Activated naive CD8-positive, alpha-beta T cell (primary cell): ENCODE measurements around the gene ASB10.

Experiments
- H3K27ac Mint-ChIP-seq: one replicate; pipeline ENCODE4 v1.8.0; 2021; ENCODE audit warnings: mixed read lengths
- H3K27me3 Mint-ChIP-seq: one replicate; pipeline ENCODE4 v1.8.0; 2021; ENCODE audit warnings: mixed read lengths
- H3K36me3 Mint-ChIP-seq: one replicate; pipeline ENCODE4 v1.8.0; 2021; ENCODE audit warnings: mixed read lengths
- H3K4me1 Mint-ChIP-seq: one replicate; pipeline ENCODE4 v1.8.0; 2021; ENCODE audit warnings: low read depth, mixed read lengths
- H3K4me3 Mint-ChIP-seq: one replicate; pipeline ENCODE4 v1.8.0; 2021; ENCODE audit warnings: mild to moderate bottlenecking, mixed read lengths
- H3K9me3 Mint-ChIP-seq: one replicate; pipeline ENCODE4 v1.8.0; 2021; ENCODE audit warnings: low read depth, mixed read lengths

Gene ASB10

DNA sequence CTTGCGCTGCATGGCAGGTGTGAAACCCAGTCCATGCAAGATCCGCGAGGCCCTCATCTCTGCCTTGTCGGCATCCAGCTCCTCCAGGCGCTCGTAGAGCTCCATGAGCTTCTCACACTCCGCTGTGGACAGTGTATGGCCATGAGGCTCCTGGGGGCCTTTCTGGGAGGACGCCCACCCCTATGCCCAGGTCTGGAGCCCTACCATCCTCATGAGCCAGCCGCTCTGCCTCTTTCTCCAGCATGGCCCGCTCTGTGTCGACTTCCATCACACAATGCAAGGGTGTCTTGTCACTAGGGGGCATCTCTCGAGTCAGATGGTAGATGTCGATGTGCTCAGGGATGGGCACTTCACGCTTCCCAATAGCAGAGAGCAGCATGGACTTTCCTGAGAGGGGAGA is 36.7 kb upstream of the ASB10 start:
- Mint-ChIP-seq H3K27ac (no peak overlapping the region), H3K9me3 (no peaks in the 10 kb centered on the region), H3K4me1 (peaks cover 40% of the 10 kb centered on the region), H3K4me3 (no peak overlapping the region), H3K27me3 (no peaks in the 10 kb centered on the region), H3K36me3 (peaks cover 27% of the 10 kb centered on the region)

DNA sequence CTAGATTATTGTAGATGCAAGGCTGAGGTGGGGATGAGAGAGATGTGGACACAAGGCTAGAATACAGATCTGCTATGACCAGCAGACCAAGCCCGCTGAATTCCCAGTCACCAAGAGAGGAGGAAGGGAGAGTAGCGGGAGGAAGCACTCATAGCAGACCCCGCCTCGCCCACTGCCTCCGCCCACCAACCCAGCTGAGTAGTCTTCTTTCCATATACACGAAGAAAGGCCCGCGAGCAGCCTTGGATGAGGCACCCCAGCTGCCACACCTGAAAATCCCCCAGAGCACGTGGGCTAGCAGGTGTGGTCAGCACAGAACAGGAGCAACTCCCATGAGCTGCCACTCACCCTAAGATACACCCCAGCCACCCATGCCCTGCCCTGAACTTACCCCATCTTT is 31.1 kb upstream of the ASB10 start:
- no peaks in the 10 kb centered on the region for H3K9me3 Mint-ChIP-seq
- peaks cover 2% of the 10 kb centered on the region for H3K4me1 Mint-ChIP-seq
- H3K4me3 Mint-ChIP-seq = no peak overlapping the region
- peaks cover 11% of the 10 kb centered on the region for H3K36me3 Mint-ChIP-seq
- H3K27me3 Mint-ChIP-seq = no peaks in the 10 kb centered on the region
- H3K27ac Mint-ChIP-seq = no peak overlapping the region

DNA sequence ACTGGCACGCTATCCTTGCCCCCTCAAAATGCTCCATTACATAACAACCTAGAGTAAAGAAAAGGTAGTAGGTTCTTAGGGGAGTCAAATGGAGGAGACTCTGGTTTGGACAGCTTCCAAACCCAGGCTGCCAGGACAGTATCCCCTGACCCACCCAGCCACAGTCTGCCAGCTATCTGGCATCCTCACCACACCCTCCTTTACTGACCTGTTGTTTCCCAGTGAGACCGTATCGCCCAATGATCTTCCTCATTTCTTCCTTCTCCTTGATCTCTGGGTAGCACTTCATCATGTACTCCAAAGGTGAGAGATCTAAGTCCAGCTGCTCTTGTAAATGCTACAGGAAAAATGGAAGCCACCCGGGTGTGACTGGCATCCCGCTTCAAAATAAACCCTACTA is 28.3 kb upstream of the ASB10 start:
- no peak overlapping the region for H3K27ac Mint-ChIP-seq
- H3K4me1 Mint-ChIP-seq = no peaks in the 10 kb centered on the region
- no peak overlapping the region for H3K4me3 Mint-ChIP-seq
- H3K9me3 Mint-ChIP-seq = no peaks in the 10 kb centered on the region
- H3K27me3 Mint-ChIP-seq = no peaks in the 10 kb centered on the region
- H3K36me3 Mint-ChIP-seq = peaks cover 6% of the 10 kb centered on the region

DNA sequence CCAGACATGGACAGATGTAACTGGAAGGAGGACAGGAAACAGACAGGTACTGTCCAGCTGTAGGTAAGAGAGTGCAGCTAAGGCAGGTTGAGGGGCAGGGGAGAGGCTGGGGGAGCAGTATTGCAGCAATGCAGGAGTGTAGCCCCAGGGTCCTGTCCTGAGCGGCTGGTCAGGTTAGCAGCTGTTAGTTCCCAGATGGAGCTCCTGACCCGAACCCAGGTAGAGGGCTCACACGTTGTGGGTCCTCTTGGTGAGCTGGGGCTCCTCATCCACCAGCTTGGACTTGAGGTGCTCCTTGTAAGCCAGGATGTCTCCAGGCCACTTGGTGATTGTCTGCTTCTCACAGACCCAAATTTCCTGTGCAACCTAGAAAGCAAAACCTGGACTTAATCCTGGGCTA is 26.8 kb upstream of the ASB10 start:
- Mint-ChIP-seq H3K9me3 (no peaks in the 10 kb centered on the region), H3K27me3 (no peaks in the 10 kb centered on the region), H3K27ac (no peak overlapping the region), H3K4me3 (no peak overlapping the region), H3K4me1 (no peaks in the 10 kb centered on the region), H3K36me3 (peaks cover 1% of the 10 kb centered on the region)

DNA sequence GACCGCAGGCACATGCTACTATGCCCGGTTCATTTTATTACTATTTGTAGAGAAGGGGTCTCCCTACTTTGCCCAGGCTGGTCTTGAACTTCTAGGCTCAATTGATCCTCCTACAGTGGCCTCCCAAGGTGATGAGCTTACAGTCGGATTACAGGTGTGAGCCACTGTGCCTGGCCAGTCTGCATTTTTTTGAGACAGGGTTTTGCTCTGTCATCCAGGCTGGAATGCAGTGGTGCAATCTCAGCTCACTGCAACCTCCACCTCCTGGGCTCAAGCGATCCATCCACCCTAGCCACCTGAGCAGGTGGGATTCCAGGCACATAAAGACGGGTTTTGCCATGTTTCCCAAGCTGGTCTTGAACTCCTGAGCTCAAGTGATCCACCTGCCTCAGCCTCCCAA is 25.6 kb upstream of the ASB10 start:
- Mint-ChIP-seq H3K27ac (no peak overlapping the region), H3K4me3 (no peak overlapping the region), H3K36me3 (no peaks in the 10 kb centered on the region), H3K9me3 (no peaks in the 10 kb centered on the region), H3K4me1 (peaks cover 8% of the 10 kb centered on the region), H3K27me3 (no peaks in the 10 kb centered on the region)

DNA sequence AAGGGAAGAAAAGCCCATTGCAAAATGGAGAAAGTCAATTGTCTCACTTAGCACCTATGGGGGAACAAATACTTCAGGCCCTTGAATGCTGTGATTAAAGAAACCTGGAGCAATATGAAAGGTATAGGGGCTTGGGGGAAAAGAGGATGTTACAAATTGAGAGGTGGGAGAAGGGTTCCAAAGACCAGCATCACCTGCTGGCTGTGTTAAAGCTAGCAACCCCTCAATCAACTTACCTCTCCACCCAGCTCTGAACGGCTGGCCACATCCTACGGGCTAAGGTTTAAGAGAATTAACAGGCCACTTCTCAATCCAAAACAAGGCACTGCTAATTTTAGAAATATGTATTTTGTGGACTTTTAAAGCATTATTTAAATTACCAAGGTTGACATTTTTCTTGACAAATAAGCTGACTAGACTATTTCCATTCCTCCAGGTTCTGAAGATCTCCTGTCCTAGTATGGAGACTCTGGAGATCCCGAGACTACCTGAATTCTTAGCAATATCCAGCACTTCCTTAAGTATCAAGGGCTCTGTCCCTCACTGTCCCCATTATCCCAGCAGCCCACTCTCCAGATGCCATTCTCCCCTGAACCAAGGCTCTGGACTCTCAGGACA is 24.2 kb upstream of the ASB10 start:
- no peaks in the 10 kb centered on the region for H3K27me3 Mint-ChIP-seq
- no peaks in the 10 kb centered on the region for H3K36me3 Mint-ChIP-seq
- H3K4me3 Mint-ChIP-seq = no peak overlapping the region

DNA sequence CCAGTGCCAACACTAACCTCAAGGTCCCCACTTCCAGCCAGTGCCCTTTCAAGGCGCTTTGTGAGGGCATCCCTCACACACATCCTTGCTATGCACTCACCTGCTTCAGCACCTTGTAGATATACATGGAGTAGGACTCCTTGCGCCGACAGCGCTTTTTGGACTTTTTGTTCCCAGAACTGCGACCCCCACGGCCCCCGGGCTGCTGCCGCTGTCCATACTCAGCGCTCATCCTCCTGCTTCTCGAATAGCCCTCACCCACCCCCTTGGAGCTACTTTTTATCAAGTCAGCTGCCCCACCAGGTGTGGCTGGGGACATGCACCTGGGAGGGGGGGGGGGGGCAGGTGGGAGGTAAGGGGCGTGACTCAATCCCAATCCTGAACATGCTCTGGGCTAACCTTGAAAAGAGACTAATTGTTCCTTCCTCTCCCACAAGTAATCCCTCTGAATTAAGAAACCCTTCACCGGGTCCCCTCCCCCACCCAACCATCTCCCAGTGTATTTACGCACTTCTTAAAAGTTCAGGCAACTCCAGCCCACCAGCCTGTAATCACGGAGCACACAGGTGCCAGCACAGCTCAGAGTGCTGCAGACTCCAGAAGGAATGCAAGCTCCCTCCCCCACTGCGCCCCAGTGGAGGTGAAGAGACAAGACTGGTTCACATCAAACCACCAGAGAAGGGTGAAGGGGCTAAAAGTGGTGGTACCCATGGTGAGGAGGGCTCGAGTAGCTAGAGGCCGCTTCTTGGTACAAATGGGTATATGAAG is 23.2 kb upstream of the ASB10 start, which contains the start of gene H2BK1:
H2BK1 (minus strand) TSS at position 402 of the 768 bp plus-strand sequence; CDS start at position 232, 170 bp downstream.
- Mint-ChIP-seq H3K36me3 (no peaks in the 10 kb centered on the region), H3K27ac (no peak within 1 kb of the TSS), H3K27me3 (no peaks in the 10 kb centered on the region), H3K4me1 (peaks cover 24% of the 10 kb centered on the region), H3K9me3 (no peaks in the 10 kb centered on the region), H3K4me3 (no peak within 1 kb of the TSS)

More for the DNA sequence above, 24.2 kb upstream of the ASB10 start:
- no peak overlapping the region for H3K27ac Mint-ChIP-seq
- H3K4me1 Mint-ChIP-seq = peaks cover 20% of the 10 kb centered on the region
- no peaks in the 10 kb centered on the region for H3K9me3 Mint-ChIP-seq

DNA sequence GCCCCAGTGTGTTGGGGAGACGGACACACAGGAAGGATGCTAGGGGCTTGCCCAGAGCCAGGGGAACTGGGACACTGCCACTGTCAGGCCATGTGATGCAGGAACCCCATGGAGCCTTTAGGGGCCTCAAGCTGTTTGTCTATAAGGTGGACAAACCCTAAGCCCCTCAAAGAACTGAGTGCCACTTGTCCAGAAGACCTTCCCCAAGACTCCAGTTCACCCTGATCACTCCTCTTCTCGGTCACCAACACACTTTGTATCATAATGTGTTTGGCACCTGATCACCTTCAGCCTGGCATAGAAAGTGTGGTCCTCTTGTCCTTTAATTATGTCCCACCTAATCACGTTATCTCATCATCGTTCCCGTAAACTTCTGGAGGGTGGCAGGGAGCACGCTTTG is 22.5 kb upstream of the ASB10 start:
- no peaks in the 10 kb centered on the region for H3K9me3 Mint-ChIP-seq
- peaks cover 24% of the 10 kb centered on the region for H3K4me1 Mint-ChIP-seq
- no peak overlapping the region for H3K4me3 Mint-ChIP-seq
- H3K27me3 Mint-ChIP-seq = no peaks in the 10 kb centered on the region
- H3K27ac Mint-ChIP-seq = no peak overlapping the region
- H3K36me3 Mint-ChIP-seq = no peaks in the 10 kb centered on the region

DNA sequence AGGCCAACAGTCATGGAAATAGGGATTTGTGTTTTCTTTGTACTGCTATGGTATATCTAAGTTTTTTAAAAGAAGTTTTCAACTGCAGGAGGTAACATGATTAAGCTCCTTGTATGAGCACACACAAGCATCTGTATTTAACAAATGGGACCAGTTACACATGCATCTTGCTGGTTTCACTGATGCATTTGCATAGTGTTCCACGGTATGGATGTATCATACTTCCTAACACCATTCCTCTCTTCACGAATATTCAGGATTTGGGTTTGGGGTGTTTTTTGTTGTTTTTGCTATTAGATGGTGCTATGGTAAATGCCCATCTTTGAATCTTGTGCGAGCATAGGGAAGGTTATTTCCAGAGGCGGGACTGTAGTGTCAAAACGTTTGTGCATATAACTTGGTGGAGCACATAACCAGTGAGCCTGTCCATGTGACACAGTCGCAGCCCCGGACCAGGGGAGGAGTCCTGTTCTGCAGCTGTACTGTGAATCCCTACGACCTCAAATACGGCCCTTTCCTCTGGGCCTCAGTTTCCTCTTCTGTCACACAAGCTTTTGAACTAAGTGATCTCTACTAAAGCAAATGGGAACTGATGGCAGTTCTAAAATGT is 21.3 kb upstream of the ASB10 start:
- Mint-ChIP-seq H3K36me3 (no peaks in the 10 kb centered on the region), H3K27me3 (no peaks in the 10 kb centered on the region), H3K27ac (no peak overlapping the region), H3K4me3 (no peak overlapping the region), H3K9me3 (no peaks in the 10 kb centered on the region), H3K4me1 (peaks cover 24% of the 10 kb centered on the region)

DNA sequence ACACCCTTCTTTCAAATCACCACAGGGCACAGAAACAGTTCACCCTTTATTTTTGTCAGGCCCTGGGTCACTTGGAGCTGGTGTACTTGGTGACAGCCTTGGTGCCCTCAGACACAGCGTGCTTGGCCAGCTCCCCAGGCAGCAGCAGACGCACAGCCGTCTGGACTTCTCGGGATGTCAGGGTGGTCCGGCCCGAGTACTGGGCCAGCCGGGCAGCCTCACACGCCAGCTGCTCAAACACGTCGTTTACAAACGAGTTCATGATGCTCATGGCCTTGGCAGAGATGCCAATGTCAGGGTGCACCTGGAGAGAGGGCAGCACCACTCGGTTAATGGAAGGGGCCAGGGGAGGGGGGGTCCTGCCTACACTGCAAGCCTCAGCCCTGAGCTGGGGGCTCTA is 20.8 kb upstream of the ASB10 start:
- Mint-ChIP-seq H3K36me3 (no peaks in the 10 kb centered on the region), H3K9me3 (no peaks in the 10 kb centered on the region), H3K4me1 (peaks cover 24% of the 10 kb centered on the region), H3K27me3 (no peaks in the 10 kb centered on the region), H3K4me3 (no peak overlapping the region), H3K27ac (no peak overlapping the region)

DNA sequence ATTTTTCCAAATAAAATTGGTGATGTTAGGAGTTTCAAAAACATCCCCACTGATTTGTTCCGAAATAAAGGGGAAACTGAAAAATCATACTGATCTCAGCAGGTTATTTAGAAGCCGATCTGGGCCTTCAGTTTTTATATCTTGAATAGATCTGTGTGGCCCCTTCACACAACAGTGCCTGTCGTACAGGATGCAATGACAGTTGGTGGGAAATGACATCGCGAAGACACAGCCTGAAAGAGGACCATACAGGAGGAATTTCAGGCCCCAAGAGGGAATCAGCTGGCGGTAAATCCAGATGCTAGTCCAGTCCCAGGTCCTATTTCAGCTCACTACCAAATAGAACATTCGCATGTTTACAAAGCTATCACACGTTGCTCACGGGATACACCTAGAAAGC is 20.3 kb upstream of the ASB10 start:
- peaks cover 24% of the 10 kb centered on the region for H3K4me1 Mint-ChIP-seq
- H3K4me3 Mint-ChIP-seq = no peak overlapping the region
- no peak overlapping the region for H3K27ac Mint-ChIP-seq
- no peaks in the 10 kb centered on the region for H3K9me3 Mint-ChIP-seq
- H3K36me3 Mint-ChIP-seq = no peaks in the 10 kb centered on the region
- no peaks in the 10 kb centered on the region for H3K27me3 Mint-ChIP-seq

DNA sequence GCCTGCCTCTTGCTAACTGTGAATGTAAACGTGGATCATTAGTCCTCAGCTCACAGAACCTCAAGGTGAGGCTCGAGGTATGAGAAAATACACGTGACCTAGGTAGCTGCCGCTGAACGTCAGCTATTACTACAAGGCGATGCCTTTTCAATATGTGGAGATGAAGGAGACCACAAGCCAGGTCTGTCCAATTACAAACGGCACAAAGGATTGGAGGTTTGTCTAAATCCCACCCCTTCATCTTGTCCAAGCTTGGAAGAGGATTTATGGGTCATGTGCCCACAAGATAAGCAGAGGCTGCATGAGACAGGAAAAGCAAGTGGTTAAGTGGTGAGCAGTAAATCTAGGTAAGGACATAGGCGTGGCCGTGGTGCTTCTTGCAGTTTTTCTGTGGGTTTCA is 19.9 kb upstream of the ASB10 start:
- Mint-ChIP-seq H3K4me3 (peak overlapping the region; percentile 66), H3K27ac (no peak overlapping the region), H3K9me3 (no peaks in the 10 kb centered on the region), H3K36me3 (no peaks in the 10 kb centered on the region), H3K27me3 (no peaks in the 10 kb centered on the region), H3K4me1 (peaks cover 24% of the 10 kb centered on the region)

DNA sequence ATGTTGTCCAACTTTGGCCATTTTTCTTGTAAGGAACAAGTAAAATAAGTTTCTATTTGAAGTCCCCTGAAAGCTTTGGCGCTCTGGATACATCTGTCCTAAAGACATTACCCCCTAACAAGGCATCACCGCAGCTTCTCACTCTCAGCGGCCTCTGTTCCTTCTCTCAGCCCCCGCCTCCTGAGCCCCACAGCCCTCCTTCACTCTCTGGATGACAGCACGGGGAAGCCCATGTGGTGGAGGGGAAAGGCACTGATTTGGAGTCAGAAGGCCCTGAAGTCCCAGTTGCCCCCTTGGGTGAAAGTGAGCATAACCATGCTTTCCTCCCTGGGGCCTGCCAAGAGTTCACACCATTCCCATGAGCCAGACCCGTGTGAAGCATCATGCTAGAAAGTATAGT is 18.7 kb upstream of the ASB10 start:
- Mint-ChIP-seq H3K27me3 (no peaks in the 10 kb centered on the region), H3K27ac (no peak overlapping the region), H3K36me3 (no peaks in the 10 kb centered on the region), H3K4me3 (no peak overlapping the region), H3K4me1 (peaks cover 24% of the 10 kb centered on the region), H3K9me3 (no peaks in the 10 kb centered on the region)

DNA sequence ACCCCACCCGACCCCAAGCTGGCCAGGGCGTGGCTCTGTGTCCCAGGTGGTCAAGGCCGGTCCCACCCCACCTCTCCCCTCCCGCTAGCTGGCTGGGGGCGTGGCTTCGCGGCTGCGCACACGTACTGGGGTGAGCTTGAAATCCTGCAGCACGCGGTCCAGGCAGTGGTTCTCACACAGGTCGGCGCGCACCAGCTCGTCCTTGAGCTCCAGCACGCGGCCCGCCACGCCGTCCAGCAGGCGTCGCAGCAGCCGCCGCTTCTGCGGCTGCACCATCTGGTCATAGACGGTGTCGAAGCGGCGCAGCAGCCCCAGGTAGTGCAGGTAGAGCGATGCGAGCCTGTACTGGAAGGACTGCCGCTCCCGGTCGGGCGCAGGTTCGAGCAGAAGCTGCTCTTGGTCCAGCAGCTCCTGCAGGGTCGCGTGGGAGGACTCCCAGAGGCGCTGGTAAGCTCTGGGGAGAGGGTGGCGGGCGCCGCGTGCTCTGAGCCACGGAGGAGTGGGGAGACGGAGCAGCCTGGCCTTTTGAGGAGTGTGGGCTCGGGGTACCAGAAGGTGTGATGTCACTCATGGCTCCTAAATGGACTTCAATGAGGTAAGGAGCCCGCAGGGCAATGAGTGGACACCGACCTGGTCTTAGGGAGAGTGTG is 17.5 kb upstream of the ASB10 start:
- no peaks in the 10 kb centered on the region for H3K36me3 Mint-ChIP-seq
- no peak overlapping the region for H3K27ac Mint-ChIP-seq
- no peaks in the 10 kb centered on the region for H3K9me3 Mint-ChIP-seq
- peaks cover 24% of the 10 kb centered on the region for H3K4me1 Mint-ChIP-seq
- no peak overlapping the region for H3K4me3 Mint-ChIP-seq
- H3K27me3 Mint-ChIP-seq = no peaks in the 10 kb centered on the region

DNA sequence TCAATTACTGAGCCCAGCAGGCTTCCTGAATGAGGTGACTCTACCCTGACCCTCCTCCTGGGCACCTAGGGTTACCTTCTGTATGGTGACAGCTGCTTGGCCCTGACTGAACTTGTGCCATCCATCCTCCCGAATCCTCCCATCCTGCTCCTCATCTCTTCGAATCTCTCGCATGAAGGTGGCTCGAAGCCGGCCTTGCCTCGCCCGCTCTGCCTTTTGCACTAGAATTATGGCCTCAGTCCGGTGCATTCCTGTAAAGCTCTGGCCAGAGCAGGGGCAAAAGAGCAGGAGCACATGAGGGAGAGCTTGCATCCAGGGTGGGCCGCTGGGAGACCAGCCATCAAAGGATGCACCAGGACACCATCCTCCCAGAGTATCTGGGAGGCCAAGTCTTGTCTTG is 15.8 kb upstream of the ASB10 start:
- Mint-ChIP-seq H3K9me3 (no peaks in the 10 kb centered on the region), H3K4me3 (no peak overlapping the region), H3K27ac (no peak overlapping the region), H3K4me1 (peaks cover 18% of the 10 kb centered on the region), H3K27me3 (no peaks in the 10 kb centered on the region), H3K36me3 (no peaks in the 10 kb centered on the region)
